Peyer's patch (tissue), 4 donors: ENCODE measurements around the gene EIF1B. TPM values are rescaled to one million over a fixed set of nuclear protein-coding genes. Genes with fewer than 3 reads are reported as not detected.

ENCODE experiments used
- DNase-seq, 3 donors: peaks; one replicate each; pipeline ENCODE4 v3.0.0-alpha.2; 2017 to 2019
- H3K27ac ChIP-seq, 4 donors: fragments of 200-600 bp; sonication (generic); one replicate each; pipeline ENCODE4 v1.5.1; 2016 to 2019
- H3K27me3 ChIP-seq, 2 donors: fragments of 200-600 bp; sonication (generic); one replicate each; pipeline ENCODE4 v1.5.1; 2019
- H3K36me3 ChIP-seq, 3 donors: fragments of 200-600 bp; sonication (generic); one replicate each; pipeline ENCODE4 v1.5.1; 2016 to 2019
- H3K4me1 ChIP-seq, 4 donors: fragments of 200-600 bp; sonication (generic); one replicate each; pipeline ENCODE4 v1.5.1; 2016 to 2019
- H3K4me3 ChIP-seq, 4 donors: fragments of 200-600 bp; sonication (generic); 1 replicate in 3 of 4; 2 replicates in 1 of 4; pipeline ENCODE4 v1.5.1; 2016 to 2019; ENCODE audit warnings: mild to moderate bottlenecking in 1 of 4
- H3K9me3 ChIP-seq, 4 donors: fragments of 200-600 bp; sonication (generic); one replicate each; pipeline ENCODE4 v1.5.1; 2016 to 2019; ENCODE audit warnings: mild to moderate bottlenecking in 1 of 4
- CTCF ChIP-seq, 6 experiments: fragments of 450-650 bp in 4 of 6; fragments of 200-600 bp in 2 of 6; sonication (generic) in 1 of 6; IDR thresholded peaks; one replicate each; pipeline ENCODE4 v1.5.1; 2017 to 2019; ENCODE audit warnings: antibody characterized with exemption in 6 of 6, mild to moderate bottlenecking in 3 of 6, moderate library complexity in 1 of 6
- POLR2A ChIP-seq, 2 donors: fragments of 450-650 bp; IDR thresholded peaks; one replicate each; pipeline ENCODE4 v1.5.1; 2017; ENCODE audit warnings: antibody characterized with exemption in 2 of 2, mild to moderate bottlenecking in 2 of 2, moderate library complexity in 2 of 2
- total RNA-seq, 4 donors: library from RNA; depleted of rRNA; stranded (reverse); fragments of >200 nt; gene quantifications; one replicate each; pipeline ENCODE4 v1.1.0, GENCODE V29; 2016

The EIF1B gene
- total RNA-seq, 4 donors from 2014 or later = 24.3 to 35.7 (median 32.5) TPM

DNA sequence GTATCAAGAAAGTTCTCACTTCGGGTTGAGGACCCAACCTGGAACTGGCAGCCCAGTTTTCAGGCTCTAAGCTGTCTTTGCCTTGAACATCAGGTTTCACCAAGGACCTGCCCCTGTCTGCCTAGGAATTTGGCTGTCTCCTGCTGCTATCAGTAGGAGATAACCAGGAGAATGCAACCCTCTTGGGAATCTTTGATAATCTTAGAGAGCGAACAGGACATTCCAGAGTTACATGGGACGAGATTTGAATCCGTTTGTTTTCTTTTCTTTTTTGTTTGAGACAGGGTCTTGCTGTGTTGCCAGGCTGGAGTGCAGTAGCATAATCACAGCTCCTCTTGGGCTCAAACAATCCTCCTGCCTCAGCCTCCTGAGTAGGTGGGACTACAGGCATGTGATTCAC lies 18.0 kb upstream of the EIF1B start:
- H3K27ac ChIP-seq = no peak overlapping the region
- no peaks in the 10 kb centered on the region for H3K4me1 ChIP-seq
- no peak for TF ChIP-seq POLR2A (IDR thresholded peaks at IDR 0.05)
- no peak for TF ChIP-seq CTCF (IDR thresholded peaks at IDR 0.05)
- DNase-seq = no peak
- H3K27me3 ChIP-seq = no peaks in the 10 kb centered on the region
- H3K4me3 ChIP-seq = no peak overlapping the region
- H3K36me3 ChIP-seq = no peaks in the 10 kb centered on the region
- no peaks in the 10 kb centered on the region for H3K9me3 ChIP-seq

DNA sequence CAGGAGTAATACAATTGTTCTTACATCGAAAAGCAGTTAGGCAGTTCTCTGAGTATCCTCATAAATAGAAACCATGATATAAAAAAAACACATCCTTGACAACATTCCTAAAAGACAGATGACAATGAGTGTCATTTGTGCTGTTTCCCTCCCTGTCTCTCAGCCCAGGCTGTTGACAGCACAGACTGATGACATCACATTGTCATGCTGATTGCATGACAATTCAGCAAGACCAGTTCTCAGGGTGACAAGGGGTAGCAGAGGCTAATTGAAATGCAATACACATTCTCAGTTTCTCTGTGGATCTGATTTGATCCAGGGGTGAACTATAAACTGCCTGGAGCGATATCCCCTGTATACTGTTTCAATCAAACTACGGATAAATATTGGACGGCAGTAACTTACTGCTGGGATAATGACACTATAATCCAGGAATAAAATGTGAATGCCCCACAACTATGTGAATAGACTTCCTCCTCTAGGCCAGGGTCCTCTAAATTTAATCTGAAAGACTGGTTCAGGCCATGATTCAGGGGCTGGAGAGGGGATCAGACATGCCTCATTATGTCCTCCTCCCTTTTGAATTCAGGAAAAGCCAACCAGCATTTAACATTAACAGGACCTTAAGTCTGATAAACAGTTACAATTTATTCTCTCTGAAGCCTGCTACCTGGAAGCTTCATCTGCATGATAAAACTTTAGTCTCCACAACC lies 16.7 kb upstream of the EIF1B start:
- TF ChIP-seq CTCF (IDR thresholded peaks at IDR 0.05) = no peak
- no peak for TF ChIP-seq POLR2A (IDR thresholded peaks at IDR 0.05)
- Histone ChIP-seq H3K4me1 (no peaks in the 10 kb centered on the region), H3K27me3 (no peaks in the 10 kb centered on the region), H3K36me3 (no peaks in the 10 kb centered on the region), H3K27ac (no peak overlapping the region), H3K4me3 (no peak overlapping the region), H3K9me3 (no peaks in the 10 kb centered on the region)
- no peak for DNase-seq

GRCh38 chr3:40294434-40294833 lies 15.1 kb upstream of the EIF1B start:
- H3K9me3 ChIP-seq = no peaks in the 10 kb centered on the region
- H3K4me1 ChIP-seq = no peaks in the 10 kb centered on the region
- DNase-seq = no peak
- no peaks in the 10 kb centered on the region for H3K36me3 ChIP-seq
- no peaks in the 10 kb centered on the region for H3K27me3 ChIP-seq
- no peak overlapping the region for H3K4me3 ChIP-seq
- H3K27ac ChIP-seq = no peak overlapping the region
- TF ChIP-seq CTCF (IDR thresholded peaks at IDR 0.05) (no peak), POLR2A (IDR thresholded peaks at IDR 0.05) (no peak)

DNA sequence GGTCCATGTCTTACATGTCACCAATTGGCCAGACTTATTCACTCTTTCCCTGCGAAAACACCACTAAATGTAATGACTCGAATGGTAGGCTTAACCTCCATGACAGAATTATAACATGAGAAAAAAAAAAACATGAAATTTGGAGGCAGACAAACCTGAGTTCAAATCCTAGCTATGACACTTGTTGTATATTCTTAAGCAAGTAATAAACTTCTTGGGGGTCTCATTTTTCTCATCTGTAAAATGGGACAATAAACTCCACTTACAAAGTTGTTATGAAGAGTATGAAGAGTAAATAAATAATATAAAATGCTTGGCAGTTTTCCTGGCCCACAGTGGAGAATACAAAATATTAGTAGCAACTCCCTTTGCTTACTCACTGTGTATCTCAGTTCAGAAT lies 11.4 kb upstream of the EIF1B start:
- H3K27ac ChIP-seq = no peak overlapping the region
- H3K27me3 ChIP-seq = no peaks in the 10 kb centered on the region
- H3K4me3 ChIP-seq = no peak overlapping the region
- H3K4me1 ChIP-seq = no peaks in the 10 kb centered on the region
- no peak for DNase-seq
- TF ChIP-seq CTCF (IDR thresholded peaks at IDR 0.05) (no peak), POLR2A (IDR thresholded peaks at IDR 0.05) (no peak)
- no peaks in the 10 kb centered on the region for H3K36me3 ChIP-seq
- no peaks in the 10 kb centered on the region for H3K9me3 ChIP-seq

DNA sequence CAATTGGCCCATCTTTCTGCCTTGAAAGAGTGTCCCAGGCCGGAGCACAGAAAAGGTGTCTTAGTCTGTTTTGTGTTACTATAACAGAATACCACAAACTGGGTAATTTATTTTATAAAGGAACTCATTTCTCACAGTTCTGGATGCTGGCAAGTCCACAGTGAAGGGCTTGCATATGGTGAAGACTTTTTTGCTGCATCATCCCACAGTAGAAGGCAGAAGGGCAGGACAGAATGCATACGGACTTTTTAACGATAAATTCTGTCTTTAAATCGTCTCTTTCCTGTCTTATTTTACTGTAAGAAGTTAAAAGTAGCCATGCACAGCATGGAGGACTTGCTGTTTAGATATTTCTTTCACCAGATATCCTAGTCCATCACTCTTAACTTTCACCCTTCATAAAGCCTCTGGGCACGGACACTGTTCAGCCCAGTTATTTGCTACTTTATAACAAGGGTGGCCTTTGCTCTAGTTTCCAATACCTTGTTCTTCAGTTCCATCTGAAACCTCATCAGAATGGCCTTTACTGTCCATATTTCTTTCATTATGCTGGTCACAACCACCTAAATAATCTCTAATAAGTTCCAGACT lies 10.3 kb upstream of the EIF1B start:
- Histone ChIP-seq H3K4me1 (no peaks in the 10 kb centered on the region), H3K36me3 (no peaks in the 10 kb centered on the region), H3K27me3 (no peaks in the 10 kb centered on the region), H3K9me3 (no peaks in the 10 kb centered on the region), H3K27ac (no peak overlapping the region), H3K4me3 (no peak overlapping the region)
- TF ChIP-seq CTCF (IDR thresholded peaks at IDR 0.05) (no peak), POLR2A (IDR thresholded peaks at IDR 0.05) (no peak)
- no peak for DNase-seq
